NCI-H345 treated with DMSO at 0.1 percent for 48 hours (cell line): ENCODE data around the gene E2F3.

Experiments
- DNase-seq: peaks from one replicate; lab custom pipeline; 2025; ENCODE audit not compliant: unreplicated experiment; lab: John Stamatoyannopoulos, UW

The E2F3 gene

DNA sequence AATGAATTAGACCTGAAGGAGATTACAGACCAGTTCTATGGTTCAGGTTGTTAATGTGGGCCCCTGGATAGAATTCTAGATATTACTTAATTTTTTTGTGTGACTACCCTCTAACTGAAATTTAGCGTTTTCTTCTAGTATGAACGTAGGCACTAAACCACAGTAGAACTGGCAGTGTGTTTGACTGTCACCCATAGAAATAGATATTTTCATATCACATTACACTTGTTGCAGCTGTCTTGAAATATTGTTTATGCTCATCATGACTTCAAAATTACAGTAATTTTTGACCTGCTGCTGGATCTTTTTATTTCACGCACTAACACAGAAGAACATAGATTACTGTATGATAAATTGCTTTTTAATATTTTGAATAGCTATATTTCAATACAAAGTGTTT, 31.6 kb downstream of the E2F3 start:
- DNase-seq: no peak

- no peak for DNase-seq
Measured at GRCh38 chr6:20433929-20434328, 32.2 kb downstream of the E2F3 start.

GRCh38 chr6:20434766-20435165, 33.1 kb downstream of the E2F3 start:
- no peak for DNase-seq

DNA sequence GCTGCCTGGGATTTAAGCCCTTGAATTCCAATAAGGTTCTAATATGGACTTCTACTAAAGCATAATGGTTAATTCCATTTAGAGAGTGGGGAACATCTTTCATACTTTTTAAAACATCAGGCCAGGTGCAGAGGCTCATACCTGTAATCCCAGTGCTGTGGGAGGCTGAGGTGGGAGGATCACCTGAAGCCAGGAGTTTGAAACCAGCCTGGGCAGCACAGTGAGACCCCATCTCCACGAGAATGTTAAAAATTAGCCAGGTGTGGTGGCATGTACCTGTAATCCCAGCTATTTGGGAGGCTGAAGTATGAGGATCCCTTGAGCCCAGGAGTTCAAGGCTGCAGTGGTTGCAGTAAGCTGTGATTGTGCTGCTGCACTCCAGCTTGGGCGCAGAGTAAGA, 35.0 kb downstream of the E2F3 start:
- DNase-seq: no peak

DNA sequence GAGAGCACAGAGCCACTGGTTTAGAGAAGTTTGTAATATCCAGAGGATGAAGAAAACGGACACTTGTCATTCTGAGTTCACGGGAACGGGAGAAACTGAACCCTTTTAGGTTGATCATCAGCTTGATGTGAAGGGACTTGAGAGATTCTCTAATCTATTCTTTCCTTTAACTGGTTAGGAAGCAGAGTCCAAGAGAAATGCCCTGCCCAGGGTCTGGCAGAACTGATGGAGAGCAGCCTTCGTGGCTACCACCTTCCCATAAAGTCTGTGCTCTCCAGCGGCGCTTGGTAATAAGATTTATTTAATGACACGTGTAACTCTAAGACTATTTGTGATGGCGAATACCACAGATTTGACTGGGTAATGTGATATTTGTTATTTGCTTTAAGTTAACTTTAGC, 36.0 kb downstream of the E2F3 start:
- no peak for DNase-seq

DNA sequence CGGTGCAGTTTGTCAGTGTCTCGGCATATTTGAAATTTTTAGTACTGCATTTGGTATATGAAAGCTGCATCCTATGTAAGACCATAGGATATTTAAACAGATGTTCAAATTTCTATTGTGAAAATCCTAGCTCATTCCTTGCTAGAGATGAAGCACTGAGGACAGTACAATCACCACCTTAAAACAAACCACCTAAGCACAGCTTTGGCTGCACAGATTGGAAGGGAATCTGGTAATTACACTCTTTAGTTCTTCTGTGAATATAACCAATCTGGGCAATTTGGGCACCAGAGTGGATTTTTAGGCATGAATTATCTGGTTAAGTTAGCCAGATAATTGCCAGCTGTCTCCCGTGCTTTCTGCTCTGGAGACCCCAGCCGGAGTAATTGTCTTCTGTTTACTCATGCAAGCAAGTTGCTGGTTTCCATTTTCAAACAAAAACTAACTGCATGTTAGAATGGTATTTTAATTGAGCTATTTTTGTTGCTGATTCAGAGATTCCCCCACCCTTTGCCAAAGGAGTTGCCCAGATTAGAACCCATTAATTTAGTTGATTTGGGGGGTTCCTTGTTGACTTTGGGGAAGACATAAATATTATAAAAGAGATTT, 36.9 kb downstream of the E2F3 start:
- DNase-seq: no peak

DNA sequence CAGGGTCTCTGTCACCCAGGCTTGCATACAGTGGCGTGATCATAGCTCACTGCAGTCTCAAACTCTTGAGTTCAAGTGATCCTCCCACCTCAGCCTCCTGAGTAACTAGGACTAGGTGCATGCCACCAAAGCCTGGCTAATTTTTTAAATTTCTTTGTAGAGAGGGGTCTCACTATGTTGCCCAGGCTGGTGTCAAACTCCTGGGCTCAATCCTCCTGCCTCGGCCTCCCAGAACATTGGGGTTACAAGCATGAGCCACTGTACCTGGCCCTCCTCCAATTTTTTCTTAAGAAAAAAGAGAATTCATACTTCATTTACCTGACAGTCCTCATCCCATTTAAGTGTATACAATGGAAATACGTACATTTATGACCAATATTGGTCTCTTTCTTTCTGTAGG, 37.9 kb downstream of the E2F3 start:
- no peak for DNase-seq

DNA sequence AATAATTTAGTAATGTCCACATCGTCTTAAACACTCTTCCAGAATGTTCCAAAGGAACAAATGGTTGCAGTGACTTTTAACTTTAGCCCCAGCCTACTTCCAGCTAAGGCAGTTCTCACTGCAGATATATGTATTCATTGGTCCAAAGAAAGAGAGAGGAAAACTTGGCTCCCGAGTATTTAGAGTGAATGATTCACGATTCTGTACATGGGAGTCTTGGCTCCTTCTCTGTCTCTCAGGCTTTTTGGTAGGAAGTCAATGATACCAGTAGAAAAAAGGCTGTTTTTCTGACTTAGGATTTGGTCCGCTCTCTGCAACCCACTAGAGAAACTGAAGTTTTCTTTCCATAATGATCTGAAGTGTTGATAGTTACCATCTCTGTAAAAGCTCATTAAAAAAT, 38.6 kb downstream of the E2F3 start:
- no peak for DNase-seq

- DNase-seq: no peak
Measured at GRCh38 chr6:20441236-20441635, 39.6 kb downstream of the E2F3 start.

DNA sequence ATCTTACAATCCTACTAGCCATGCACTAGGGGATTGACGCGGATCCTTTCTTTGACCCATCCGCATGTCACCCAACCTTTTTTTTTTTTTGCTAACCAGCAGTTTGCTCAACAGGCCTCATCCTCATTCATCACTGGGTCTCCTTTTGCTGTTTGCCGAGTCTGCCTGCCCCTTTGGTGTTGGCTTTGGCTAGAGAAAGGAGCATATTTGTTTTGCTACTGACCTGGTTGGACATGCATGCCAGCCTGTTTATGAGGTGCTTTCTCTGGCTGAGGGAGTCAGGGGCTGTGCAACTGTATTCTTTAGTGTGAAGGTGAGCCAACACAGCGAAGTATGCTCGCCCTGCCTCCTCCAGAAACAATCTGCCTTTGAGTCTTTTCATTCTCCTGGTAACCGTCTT, 40.2 kb downstream of the E2F3 start:
- DNase-seq: no peak

DNA sequence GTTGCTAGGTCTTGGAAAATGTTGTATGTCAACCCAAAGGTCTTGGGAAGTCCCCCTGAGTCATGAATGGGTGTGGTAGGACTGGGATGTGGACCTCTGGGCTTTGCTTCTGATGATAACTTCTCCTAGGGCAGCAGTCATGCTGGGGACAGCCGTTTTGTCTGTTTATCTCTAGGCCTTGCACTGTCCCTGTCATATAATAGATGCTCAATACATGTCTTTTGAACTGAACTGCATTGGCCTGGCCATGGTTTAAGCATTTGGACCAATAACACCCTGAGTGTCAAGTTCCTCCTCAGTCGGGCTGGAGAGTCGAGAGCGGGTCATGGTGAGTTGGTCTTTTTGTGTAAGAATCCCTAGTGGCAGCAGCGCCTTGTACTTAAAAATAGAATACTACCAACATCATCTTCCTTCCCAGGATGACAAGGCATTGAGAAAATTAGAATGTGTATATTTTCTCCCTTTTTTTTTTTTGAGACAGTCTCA, 43.1 kb downstream of the E2F3 start:
- DNase-seq: no peak

DNA sequence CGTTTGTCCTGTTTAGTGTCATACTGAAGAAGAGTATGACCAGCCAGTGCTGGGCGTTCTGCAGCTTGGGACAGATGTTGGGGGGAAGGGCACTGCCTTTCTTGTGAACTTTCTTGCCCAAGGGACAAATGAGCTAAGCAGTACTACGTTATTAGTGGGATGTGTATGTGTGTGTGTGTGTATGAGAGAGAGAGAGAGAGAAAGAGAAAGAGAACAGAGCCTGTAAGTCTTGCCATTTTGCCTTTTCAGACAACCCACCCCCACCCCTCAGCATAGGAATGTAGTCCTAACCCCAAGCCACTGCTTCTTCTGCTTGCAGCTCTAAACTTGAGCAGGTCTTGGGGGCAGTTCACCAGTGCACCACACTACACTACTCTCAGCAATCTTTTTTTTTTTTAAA, 45.5 kb downstream of the E2F3 start:
- no peak for DNase-seq

DNA sequence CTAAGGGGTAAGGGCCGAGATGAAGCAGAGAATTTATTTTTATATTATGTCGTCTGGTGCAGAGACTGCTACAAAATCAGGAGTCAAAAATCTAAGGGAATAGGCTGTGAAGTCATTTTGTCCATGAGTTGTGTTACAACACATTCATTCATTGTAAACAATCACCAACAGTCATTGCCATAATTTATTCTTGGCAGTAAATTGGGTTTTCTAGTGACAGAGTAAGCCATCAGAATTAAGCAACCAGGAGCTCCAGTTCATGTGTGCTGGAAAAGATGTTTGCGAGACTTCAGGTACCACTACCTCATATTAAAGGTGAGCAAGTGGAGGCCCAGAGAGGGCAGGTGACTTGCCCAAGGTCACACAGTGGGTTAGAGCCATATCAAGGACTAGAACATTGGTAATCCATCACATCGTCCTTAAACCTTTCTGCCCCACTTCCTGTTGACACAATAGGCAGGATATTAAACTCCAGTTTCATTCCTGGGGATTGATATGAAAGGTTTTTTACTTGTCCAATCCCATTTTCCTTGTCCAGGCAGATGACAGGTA, 46.0 kb downstream of the E2F3 start:
- DNase-seq: no peak

GRCh38 chr6:20448828-20449227, 47.1 kb downstream of the E2F3 start:
- no peak for DNase-seq

DNA sequence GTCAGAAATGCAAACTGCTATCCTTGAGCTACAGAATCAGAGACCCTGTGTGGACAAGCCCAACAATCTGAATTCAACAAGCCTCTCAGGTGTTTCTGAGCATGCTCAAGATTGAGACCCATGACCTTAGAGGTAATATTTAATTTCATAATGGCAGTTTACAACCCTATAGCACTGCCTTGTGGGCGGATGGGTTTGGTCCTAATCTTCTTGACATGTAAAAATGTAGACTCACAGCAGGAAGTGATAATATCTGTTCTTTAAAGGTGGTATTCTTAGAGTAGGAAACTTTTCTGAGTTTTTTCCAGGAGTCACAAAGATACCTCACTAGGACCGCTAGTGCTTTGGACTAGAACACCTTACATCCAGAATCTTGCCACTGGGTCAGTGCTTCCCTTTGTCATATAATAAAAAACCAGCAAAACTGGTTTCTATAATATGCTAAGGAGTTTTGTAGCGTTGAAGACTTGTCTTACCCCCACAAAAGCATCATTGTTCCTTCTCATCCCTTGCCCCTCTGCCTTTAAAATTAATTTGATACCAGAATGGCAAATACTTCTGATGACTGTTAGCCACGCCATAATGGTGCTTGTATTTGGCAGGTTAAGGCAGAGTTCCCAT, 52.6 kb downstream of the E2F3 start:
- DNase-seq: no peak

DNA sequence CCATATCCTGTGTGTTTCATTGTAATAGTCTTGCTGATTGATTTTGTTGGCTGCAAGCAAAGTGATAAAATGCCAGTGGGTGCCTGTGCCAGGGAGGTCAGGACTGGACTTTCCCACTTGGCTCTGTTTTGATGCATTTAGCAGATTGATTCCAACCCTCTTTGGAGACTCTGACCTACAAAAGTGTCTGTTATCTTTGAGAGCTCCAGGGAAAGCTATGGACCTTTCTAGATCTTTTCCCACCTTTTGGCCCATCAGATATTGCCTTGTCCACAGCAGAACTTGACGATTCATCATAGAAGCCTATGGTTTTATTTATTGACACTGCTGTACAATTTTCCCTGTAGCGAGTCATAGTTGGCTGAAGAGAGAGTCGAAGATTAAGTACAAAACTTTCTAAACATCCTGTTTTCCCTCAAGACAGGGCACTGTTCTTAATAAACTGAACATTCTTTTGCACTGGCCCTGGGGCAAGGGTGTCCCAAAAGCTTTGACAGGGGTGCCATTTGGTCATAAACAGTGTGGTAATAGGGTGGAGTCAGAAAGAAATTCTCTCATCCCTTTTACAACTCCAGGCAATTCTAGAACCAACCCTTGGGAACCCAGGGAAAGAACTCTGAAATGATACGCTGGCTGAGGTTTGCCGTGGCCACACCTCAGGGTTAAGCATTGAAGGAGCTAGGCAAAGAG, 53.7 kb downstream of the E2F3 start:
- no peak for DNase-seq

DNA sequence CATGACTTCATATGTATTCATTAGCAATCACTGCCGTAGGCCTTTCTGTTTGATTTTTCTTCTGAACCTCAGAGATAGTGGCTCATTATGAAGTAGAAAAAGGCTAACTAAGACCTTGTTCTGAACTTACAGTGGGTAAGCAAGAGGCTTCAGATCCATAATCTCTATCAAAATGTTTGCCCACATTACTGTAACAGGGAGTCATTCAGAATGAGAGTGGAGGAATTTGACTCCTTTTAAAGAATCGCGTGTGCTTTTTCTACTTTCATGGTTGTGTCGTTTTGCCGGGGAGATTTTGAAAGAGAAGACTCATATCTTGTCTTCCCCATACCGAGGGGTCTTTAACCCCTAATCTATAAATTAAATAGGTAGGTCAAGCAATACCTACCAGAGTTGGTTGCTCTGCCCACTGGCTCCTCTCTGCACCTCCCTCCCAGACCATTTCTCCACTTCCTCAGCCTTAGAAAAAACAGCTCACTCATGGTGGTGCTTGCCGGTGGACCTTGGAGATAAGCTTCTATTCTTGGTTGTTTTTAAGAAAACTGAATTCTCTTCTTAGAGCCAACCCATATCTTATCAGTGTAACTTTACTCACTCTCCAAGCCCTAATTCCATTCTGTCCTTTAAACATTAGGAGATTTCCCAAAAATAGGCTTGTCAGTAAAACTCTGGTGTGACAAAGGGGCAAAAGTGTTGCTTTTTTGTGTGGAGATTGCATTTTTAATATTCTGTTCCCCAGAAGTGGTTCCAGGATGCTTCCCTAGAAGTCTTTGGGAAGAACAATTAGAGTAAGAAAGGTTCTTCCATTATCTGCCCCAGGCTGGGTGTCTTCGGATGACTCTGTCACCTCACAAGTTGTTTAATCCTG, 56.6 kb downstream of the E2F3 start:
- no peak for DNase-seq

DNA sequence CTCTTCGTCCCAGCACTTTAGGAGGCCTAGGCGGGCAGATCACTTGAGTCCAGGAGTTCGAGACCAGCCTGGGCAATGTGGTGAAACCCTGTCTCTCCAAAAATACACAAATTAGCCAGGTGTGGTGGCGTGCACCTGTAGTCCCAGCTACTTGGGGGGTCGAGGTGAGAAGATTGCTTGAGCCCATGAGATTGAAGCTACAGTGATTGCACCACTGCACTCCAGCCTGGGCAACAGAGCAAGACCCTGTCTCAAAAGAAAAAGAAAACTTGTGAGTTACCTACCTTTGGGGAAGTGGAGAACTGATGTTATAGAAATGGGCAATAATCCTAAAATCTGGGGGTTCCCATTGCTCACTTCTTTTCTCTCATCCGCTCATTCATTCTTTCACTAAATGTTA, 58.0 kb downstream of the E2F3 start:
- DNase-seq: no peak

DNA sequence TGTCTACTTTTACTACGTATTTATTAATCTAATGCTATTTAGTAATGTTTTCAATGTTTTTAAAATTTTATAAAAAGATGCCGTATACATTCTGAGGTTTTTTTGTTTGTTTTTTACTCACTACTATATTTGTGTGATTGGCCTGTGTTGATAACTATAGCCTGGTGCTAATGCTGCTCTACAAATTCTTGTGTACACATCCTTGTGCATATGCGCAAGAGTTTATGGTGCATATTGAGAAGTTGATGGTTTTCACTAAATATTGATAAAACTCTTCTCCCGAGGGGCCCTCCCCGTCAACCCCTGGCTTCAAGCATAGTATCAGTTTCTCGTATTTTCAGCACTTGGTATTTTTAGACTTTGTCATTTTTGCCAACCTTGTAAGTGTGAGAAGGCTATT, 59.9 kb downstream of the E2F3 start:
- no peak for DNase-seq

DNA sequence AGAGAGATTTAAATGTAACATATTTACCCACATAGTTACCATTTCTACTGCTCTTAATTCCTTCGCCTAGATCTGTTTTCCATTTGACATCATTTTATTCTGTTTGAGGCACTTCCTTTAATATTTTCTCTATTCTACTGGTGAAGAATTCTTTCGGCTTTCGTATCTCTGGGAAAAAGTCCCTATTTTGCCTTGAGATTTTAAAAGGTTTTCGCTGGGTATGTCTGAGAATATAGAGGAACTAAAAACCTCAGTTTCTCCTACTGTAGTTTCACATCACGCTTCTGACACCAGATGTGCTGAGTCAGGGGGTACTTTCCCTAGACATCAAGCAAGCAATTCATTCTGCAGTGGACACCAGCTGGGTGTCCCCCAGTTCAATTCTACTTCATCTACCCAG, 61.7 kb downstream of the E2F3 start:
- no peak for DNase-seq

DNA sequence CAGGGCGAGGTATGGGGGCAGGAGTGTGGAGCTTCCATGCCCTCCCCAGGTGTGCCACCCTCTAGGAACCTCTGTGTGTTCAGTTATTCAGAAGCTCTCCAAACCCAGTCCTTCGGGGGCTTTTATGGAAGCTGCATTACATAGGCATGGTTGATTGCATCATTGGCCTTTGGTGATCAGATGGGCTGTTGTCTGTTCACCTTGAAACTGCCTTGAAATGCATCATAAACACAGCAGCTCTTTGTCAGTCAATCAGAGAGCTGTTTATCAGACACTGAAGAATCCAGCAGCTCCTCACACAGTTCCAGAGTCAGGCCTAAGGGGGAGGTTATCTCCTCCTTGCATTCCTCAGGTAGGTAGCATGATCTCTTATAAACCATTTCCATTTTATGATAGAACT, 62.4 kb downstream of the E2F3 start:
- no peak for DNase-seq
